A673 (cell line): ENCODE measurements around the gene HNF4A. TPM values are rescaled to one million over a fixed set of nuclear protein-coding genes. Genes with fewer than 3 reads are reported as not detected.
A peak's percentile ranks its signal among the peaks of the same experiment; 100 is the strongest.

Experiments
- BruUV-seq: library from RNA; stranded (reverse); fragments of 400-500 nt; replicated peaks from 2 replicates; lab custom pipeline; 2021; lab: Mats Ljungman, UMichigan
- CTCF ChIA-PET: fragments of 300-600 bp; sonication (Branson Sonifier 250); formaldehyde crosslinking; loops from one replicate; lab custom pipeline; 2022; ENCODE audit warnings: antibody characterized with exemption; lab: Charles Lee
- POLR2A ChIA-PET: fragments of 300-600 bp; sonication (Branson Sonifier 250); formaldehyde crosslinking; loops from one replicate; lab custom pipeline; 2022; ENCODE audit warnings: antibody characterized with exemption; ENCODE audit not compliant: low non-redundant PET; lab: Charles Lee
- DNase-seq: peaks from one replicate; pipeline ENCODE4 v3.0.0-alpha.2; 2015; ENCODE audit warnings: low spot score
- H3K27ac ChIP-seq: fragments of 200-600 bp; sonication (generic); 2 replicates; pipeline ENCODE4 v1.5.1; 2016; ENCODE audit warnings: mixed run types, low read depth, mild to moderate bottlenecking, mixed read lengths, antibody characterized with exemption, low read length; ENCODE audit not compliant: poor library complexity, severe bottlenecking
- H3K27me3 ChIP-seq: fragments of 200-600 bp; sonication (generic); replicated peaks from 2 replicates; pipeline ENCODE4 v1.6.1; 2017; ENCODE audit warnings: mixed run types, low read depth, mild to moderate bottlenecking, mixed read lengths, antibody characterized with exemption, low read length; ENCODE audit not compliant: insufficient read depth, poor library complexity
- H3K36me3 ChIP-seq: fragments of 200-600 bp; sonication (generic); 2 replicates; pipeline ENCODE4 v1.6.1; 2016; ENCODE audit warnings: mixed run types, mild to moderate bottlenecking, mixed read lengths, antibody characterized with exemption, low read length; ENCODE audit not compliant: insufficient read depth, poor library complexity, severe bottlenecking
- H3K4me1 ChIP-seq: fragments of 200-600 bp; sonication (generic); 2 replicates; pipeline ENCODE4 v1.6.1; 2017; ENCODE audit warnings: mixed run types, mild to moderate bottlenecking, mixed read lengths, antibody characterized with exemption, low read length; ENCODE audit not compliant: insufficient read depth, poor library complexity, severe bottlenecking
- H3K4me3 ChIP-seq: fragments of 200-600 bp; sonication (generic); 2 replicates; pipeline ENCODE4 v1.5.1; 2016; ENCODE audit warnings: low read depth, mixed run types, mild to moderate bottlenecking, mixed read lengths, low read length; ENCODE audit not compliant: poor library complexity, severe bottlenecking
- H3K9me3 ChIP-seq: fragments of 200-600 bp; sonication (generic); 2 replicates; pipeline ENCODE4 v1.6.1; 2016; ENCODE audit warnings: mixed run types, low read depth, mild to moderate bottlenecking, mixed read lengths, antibody characterized with exemption, low read length; ENCODE audit not compliant: poor library complexity, severe bottlenecking
- CTCF ChIP-seq: fragments of 300-800, 200-600 bp; sonication (generic); conservative IDR thresholded peaks from 2 replicates; pipeline ENCODE4 v1.5.1; 2017; ENCODE audit warnings: low read depth, mild to moderate bottlenecking, antibody characterized with exemption, low read length, moderate library complexity, mixed read lengths
- EZH2 ChIP-seq: fragments of 200-600 bp; sonication (generic); IDR thresholded peaks from 2 replicates; pipeline ENCODE4 v1.6.1; 2017; ENCODE audit warnings: borderline replicate concordance, low read depth, mild to moderate bottlenecking, mixed read lengths, antibody characterized with exemption, low read length; ENCODE audit not compliant: poor library complexity, severe bottlenecking
- intact Hi-C: fragments of 100-400 bp; cut with micrococcal nuclease; formaldehyde crosslinking; loops from one replicate; pipeline ENCODE4 v1.10.0; 2022; ENCODE audit not compliant: unreplicated experiment
- total RNA-seq: library from RNA; stranded (reverse); gene quantifications from 2 replicates; pipeline ENCODE4 v1.2.3, GENCODE V29; 2021

The HNF4A gene
- total RNA-seq, 1 experiment from 2014 or later: not detected

- Histone ChIP-seq H3K36me3 (no peaks in the 10 kb centered on the region), H3K4me1 (peaks cover 4% of the 10 kb centered on the region), H3K27me3 (no peaks in the 10 kb centered on the region), H3K27ac (peak within 1 kb of the TSS; percentile 51), H3K4me3 (peak within 1 kb of the TSS; percentile 81), H3K9me3 (no peaks in the 10 kb centered on the region)
- ChIA-PET POLR2A (no interaction called here), CTCF (interaction anchor here (0.5 to 3.7 kb wide), 10 partner anchors 14 to 378 kb away, joined by 3 to 28 read pairs (median 5); no protein-coding TSS in a partner anchor)
- DNase-seq: peak; percentile 97
- TF ChIP-seq EZH2 (no peak), CTCF (peak; percentile 99)
- intact Hi-C loops: loop anchor here (1.0 to 5.0 kb wide), 2 partner anchors 96 to 194 kb away; no protein-coding TSS in a partner anchor
- BruUV-seq: no TSS peak
Measured at GRCh38 chr20:44310664-44311639, 44.5 kb upstream of the HNF4A start, which contains the start of gene FITM2. TSS of gene FITM2 (minus strand) at chr20:44311202. CDS start at chr20:44311148, 54 bp downstream.

GRCh38 chr20:44314870-44315269, 40.6 kb upstream of the HNF4A start:
- TF ChIP-seq CTCF (no peak), EZH2 (no peak)
- CTCF ChIA-PET: no interaction called here
- POLR2A ChIA-PET: interaction anchor here (0.7 kb wide), 1 partner anchor 604 kb away, joined by 8 read pairs; no protein-coding TSS in a partner anchor
- intact Hi-C loops: loop anchor here (5.0 kb wide), 1 partner anchor 198 kb away; no protein-coding TSS in a partner anchor
- H3K27me3 ChIP-seq: no peaks in the 10 kb centered on the region
- no peak for DNase-seq
- H3K36me3 ChIP-seq: no peaks in the 10 kb centered on the region
- peaks cover 4% of the 10 kb centered on the region for H3K4me1 ChIP-seq
- no peak overlapping the region for H3K4me3 ChIP-seq
- no TSS peak for BruUV-seq
- H3K9me3 ChIP-seq: no peaks in the 10 kb centered on the region
- no peak overlapping the region for H3K27ac ChIP-seq

GRCh38 chr20:44319839-44320422, 35.6 kb upstream of the HNF4A start:
- Histone ChIP-seq H3K36me3 (no peaks in the 10 kb centered on the region), H3K27ac (no peak overlapping the region), H3K4me3 (no peak overlapping the region), H3K9me3 (no peaks in the 10 kb centered on the region), H3K4me1 (no peaks in the 10 kb centered on the region), H3K27me3 (no peaks in the 10 kb centered on the region)
- BruUV-seq: no TSS peak
- TF ChIP-seq CTCF (no peak), EZH2 (no peak)
- intact Hi-C loops: no loop called here
- CTCF ChIA-PET: no interaction called here
- POLR2A ChIA-PET: interaction anchor here (0.7 kb wide), 1 partner anchor 470 kb away, joined by 5 read pairs; no protein-coding TSS in a partner anchor
- no peak for DNase-seq
